Natural killer cell (primary cell): ENCODE data around the gene ARMC9. TPM values are rescaled to one million over a fixed set of nuclear protein-coding genes. Genes with fewer than 3 reads are reported as not detected.

Experiments used
- ATAC-seq, 3 donors: fragments of 150-1000 bp in 2 of 3; fragments of 200-7000 bp in 1 of 3; cut with Tn5 transposase; 1 replicate in 1 of 3; 2 replicates in 2 of 3; pipeline ENCODE4 v1.10.0; 2021; ENCODE audit warnings: mild to moderate bottlenecking in 2 of 3, moderate library complexity in 2 of 3
- DNase-seq, 2 donors: peaks; one replicate each; pipeline versions ENCODE4 v3.0.0 to v3.0.0-alpha.2; 2013 to 2021; ENCODE audit warnings: mixed read lengths in 1 of 2
- H3K27ac ChIP-seq: one replicate; pipeline ENCODE4 v1.5.1; 2013; ENCODE audit warnings: mild to moderate bottlenecking, low read length
- H3K27me3 ChIP-seq: one replicate; pipeline ENCODE4 v1.6.1; 2013; ENCODE audit warnings: low read length; ENCODE audit not compliant: control insufficient read depth, insufficient read depth
- H3K36me3 ChIP-seq: one replicate; pipeline ENCODE4 v1.6.1; 2013; ENCODE audit warnings: low read length; ENCODE audit not compliant: control insufficient read depth, insufficient read depth
- H3K4me1 ChIP-seq: one replicate; pipeline ENCODE4 v1.6.1; 2013; ENCODE audit warnings: low read length; ENCODE audit not compliant: control insufficient read depth, insufficient read depth
- H3K4me3 ChIP-seq: one replicate; pipeline ENCODE4 v1.5.1; 2013; ENCODE audit warnings: low read length
- H3K9me3 ChIP-seq: one replicate; pipeline ENCODE4 v1.6.1; 2013; ENCODE audit warnings: low read length; ENCODE audit not compliant: control insufficient read depth, insufficient read depth
- H3K27ac Mint-ChIP-seq, 2 donors: one replicate each; pipeline ENCODE4 v1.8.0; 2022; ENCODE audit warnings: mild to moderate bottlenecking in 2 of 2, mixed read lengths in 2 of 2, moderate library complexity in 1 of 2
- H3K27me3 Mint-ChIP-seq, 2 donors: one replicate each; pipeline ENCODE4 v1.8.0; 2022; ENCODE audit warnings: low read depth in 2 of 2, mixed read lengths in 2 of 2
- H3K36me3 Mint-ChIP-seq: one replicate; pipeline ENCODE4 v1.8.0; 2022; ENCODE audit warnings: mixed read lengths
- H3K4me1 Mint-ChIP-seq, 2 donors: one replicate each; pipeline ENCODE4 v1.8.0; 2022; ENCODE audit warnings: mixed read lengths in 2 of 2
- H3K4me3 Mint-ChIP-seq: one replicate; pipeline ENCODE4 v1.8.0; 2022; ENCODE audit warnings: mild to moderate bottlenecking, moderate library complexity, mixed read lengths
- H3K9me3 Mint-ChIP-seq, 2 donors: one replicate each; pipeline ENCODE4 v1.8.0; 2022; ENCODE audit warnings: mixed read lengths in 2 of 2
- CTCF ChIP-seq: fragments of 200-600 bp; IDR thresholded peaks from one replicate; pipeline ENCODE4 v1.8.0; 2022; ENCODE audit warnings: antibody characterized with exemption
- WGBS: methylation state at CpG from one replicate; pipeline ENCODE4 v1.1.7; 2013; ENCODE audit warnings: missing lambda C conversion rate; ENCODE audit not compliant: insufficient coverage; 5-methylcytosine and 5-hydroxymethylcytosine counted together
- intact Hi-C: fragments of 100-400 bp; cut with micrococcal nuclease; formaldehyde crosslinking; loops from one replicate; pipeline ENCODE4 v1.14.2; 2022
- total RNA-seq, 4 donors: library from RNA; stranded (reverse); fragments of 120-200 nt in 1 of 4; gene quantifications; one replicate each; pipeline versions ENCODE4 v1.2.3 to v1.2.4, GENCODE V29; 2013 to 2022

ARMC9 gene
- total RNA-seq, 3 donors from 2014 or later (not counting 1 experiment from before 2014, with no cell fraction given), result 1.2 to 2.3 (median 2.0) TPM

GRCh38 chr2:231163414-231164095 lies 34.9 kb upstream of the ARMC9 start:
- Histone ChIP-seq H3K9me3 (no peaks in the 10 kb centered on the region), H3K4me1 (peaks cover 4% of the 10 kb centered on the region), H3K36me3 (peaks cover 47% of the 10 kb centered on the region), H3K27me3 (no peaks in the 10 kb centered on the region), H3K27ac (no peak overlapping the region), H3K4me3 (no peak overlapping the region)
- ATAC-seq, result no peak
- Mint-ChIP-seq H3K36me3 (peaks cover 23% of the 10 kb centered on the region), H3K27ac (no peak overlapping the region), H3K4me1 (no peaks in the 10 kb centered on the region), H3K4me3 (no peak overlapping the region), H3K27me3 (no peaks in the 10 kb centered on the region), H3K9me3 (no peaks in the 10 kb centered on the region)
- no peak for TF ChIP-seq CTCF
- no peak for DNase-seq
- intact Hi-C loops, result no loop called here
- 98% methylated on average over 4 of the region's 4 CpGs for WGBS

- TF ChIP-seq CTCF, result no peak
- Mint-ChIP-seq H3K4me3 (no peak overlapping the region), H3K4me1 (no peaks in the 10 kb centered on the region), H3K27ac (no peak overlapping the region), H3K36me3 (peaks cover 39% of the 10 kb centered on the region), H3K9me3 (no peaks in the 10 kb centered on the region), H3K27me3 (no peaks in the 10 kb centered on the region)
- no peak for ATAC-seq
- no peak for DNase-seq
- Histone ChIP-seq H3K27ac (no peak overlapping the region), H3K27me3 (no peaks in the 10 kb centered on the region), H3K4me3 (no peak overlapping the region), H3K36me3 (peaks cover 61% of the 10 kb centered on the region), H3K9me3 (no peaks in the 10 kb centered on the region), H3K4me1 (no peaks in the 10 kb centered on the region)
- intact Hi-C loops, result no loop called here
- 92% methylated on average over 3 of the region's 6 CpGs for WGBS
Observed at GRCh38 chr2:231167745-231168459, 30.5 kb upstream of the ARMC9 start.

GRCh38 chr2:231168460-231169139 lies 29.8 kb upstream of the ARMC9 start:
- Histone ChIP-seq H3K36me3 (peaks cover 64% of the 10 kb centered on the region), H3K9me3 (no peaks in the 10 kb centered on the region), H3K27ac (no peak overlapping the region), H3K4me3 (no peak overlapping the region), H3K27me3 (no peaks in the 10 kb centered on the region), H3K4me1 (no peaks in the 10 kb centered on the region)
- ATAC-seq (no peak), DNase-seq (no peak)
- Mint-ChIP-seq H3K27ac (no peak overlapping the region), H3K27me3 (no peaks in the 10 kb centered on the region), H3K9me3 (no peaks in the 10 kb centered on the region), H3K4me1 (no peaks in the 10 kb centered on the region), H3K36me3 (peaks cover 39% of the 10 kb centered on the region), H3K4me3 (no peak overlapping the region)
- intact Hi-C loops, result no loop called here
- 93% methylated on average over 2 of the region's 4 CpGs for WGBS
- TF ChIP-seq CTCF, result no peak
